OCI-LY1 (cell line): Measurements from ENCODE around the gene OR3A3.
"Not testable (repeated sequence)": the region's sequence is repeated elsewhere in the genome, so short reads cannot be mapped to it uniquely, and the experiment has no call there.

Experiments used
- H2AFZ ChIP-seq: fragments of 200-600 bp; sonication (generic), shearing (Covaris generic); 2 replicates; pipeline ENCODE4 v1.6.0; 2014; ENCODE audit warnings: antibody characterized with exemption, mild to moderate bottlenecking, low read length
- H3F3A ChIP-seq: fragments of 200-600 bp; sonication (generic), shearing (Covaris generic); 2 replicates; pipeline ENCODE4 v1.6.0; 2014; ENCODE audit warnings: mild to moderate bottlenecking, antibody characterized with exemption, low read length, moderate library complexity; ENCODE audit not compliant: insufficient read depth
- H3K27ac ChIP-seq: fragments of 200-600 bp; sonication (generic); 2 replicates; pipeline ENCODE4 v1.5.1; 2014; ENCODE audit warnings: low read length, mixed run types, mild to moderate bottlenecking, low read depth; ENCODE audit not compliant: poor library complexity, severe bottlenecking
- H3K27me3 ChIP-seq: fragments of 200-600 bp; sonication (generic); 2 replicates; pipeline ENCODE4 v1.6.0; 2014; ENCODE audit warnings: antibody characterized with exemption, mild to moderate bottlenecking, low read length, moderate library complexity; ENCODE audit not compliant: insufficient read depth
- H3K36me3 ChIP-seq: fragments of 200-600 bp; sonication (generic); 2 replicates; pipeline ENCODE4 v1.6.1; 2014; ENCODE audit warnings: mild to moderate bottlenecking, antibody characterized with exemption, low read length, moderate library complexity, mixed read lengths; ENCODE audit not compliant: insufficient read depth
- H3K4me1 ChIP-seq: fragments of 200-600 bp; sonication (generic); 2 replicates; pipeline ENCODE4 v1.5.1; 2014; ENCODE audit warnings: mild to moderate bottlenecking, low read length, moderate library complexity; ENCODE audit not compliant: insufficient read depth, severe bottlenecking
- H3K4me2 ChIP-seq: fragments of 200-600 bp; sonication (generic), shearing (Covaris generic); 2 replicates; pipeline ENCODE4 v1.6.1; 2014; ENCODE audit warnings: low read length
- H3K4me3 ChIP-seq: fragments of 200-600 bp; sonication (generic); 2 replicates; pipeline ENCODE4 v1.5.1; 2014; ENCODE audit warnings: low read length, low read depth, mild to moderate bottlenecking, mixed read lengths; ENCODE audit not compliant: poor library complexity, severe bottlenecking
- H3K79me2 ChIP-seq: fragments of 200-600 bp; shearing (Covaris generic); 2 replicates; pipeline ENCODE4 v1.6.1; 2016; ENCODE audit warnings: mixed run types, low read length, mixed read lengths; ENCODE audit not compliant: insufficient read depth
- H3K9ac ChIP-seq: fragments of 200-600 bp; sonication (generic), shearing (Covaris generic); 2 replicates; pipeline ENCODE4 v1.6.1; 2014; ENCODE audit warnings: mild to moderate bottlenecking, low read length, mixed read lengths
- H3K9me2 ChIP-seq: fragments of 200-600 bp; sonication (generic), shearing (Covaris generic); 2 replicates; pipeline ENCODE4 v1.6.1; 2014; ENCODE audit warnings: low read depth, mild to moderate bottlenecking, low read length, mixed read lengths
- H3K9me3 ChIP-seq: fragments of 200-600 bp; shearing (Covaris generic); 2 replicates; pipeline ENCODE4 v1.6.1; 2014; ENCODE audit warnings: low read length, mixed read lengths
- H4K20me1 ChIP-seq: fragments of 200-600 bp; sonication (generic), shearing (Covaris generic); 2 replicates; pipeline ENCODE4 v1.6.0; 2016; ENCODE audit warnings: mild to moderate bottlenecking, low read length; ENCODE audit not compliant: insufficient read depth
- CTCF ChIP-seq: fragments of 200-600 bp; sonication (generic), shearing (Covaris generic); IDR thresholded peaks from 2 replicates; pipeline ENCODE4 v1.5.1; 2017; ENCODE audit warnings: mild to moderate bottlenecking, antibody characterized with exemption, low read length, moderate library complexity, mixed read lengths
- EZH2 ChIP-seq: fragments of 200-600 bp; sonication (generic), shearing (Covaris generic); IDR thresholded peaks from 2 replicates; pipeline ENCODE4 v1.8.0; 2017; ENCODE audit warnings: borderline replicate concordance, mixed run types, mild to moderate bottlenecking, antibody characterized with exemption, low read length, moderate library complexity, mixed read lengths

Gene OR3A3

GRCh38 chr17:3415610-3416009 lies 4.4 kb downstream of the OR3A3 start:
- Histone ChIP-seq H2AFZ (no peak overlapping the region), H3K36me3 (no peaks in the 10 kb centered on the region), H3K79me2 (no peaks in the 10 kb centered on the region), H3K4me3 (no peak overlapping the region), H3K4me1 (no peaks in the 10 kb centered on the region), H3K9me3 (no peaks in the 10 kb centered on the region), H3F3A (no peaks in the 10 kb centered on the region), H4K20me1 (no peaks in the 10 kb centered on the region), H3K9ac (no peak overlapping the region), H3K27me3 (no peaks in the 10 kb centered on the region), H3K27ac (no peak overlapping the region), H3K9me2 (no peaks in the 10 kb centered on the region; the same call in 1 of the 2 replicates), H3K4me2 (no peak overlapping the region)
- no peak for TF ChIP-seq EZH2

- Histone ChIP-seq H3K9ac (no peak overlapping the region), H3K4me1 (no peaks in the 10 kb centered on the region), H3K27me3 (no peaks in the 10 kb centered on the region; the same call in 1 of the 2 replicates), H3K79me2 (no peaks in the 10 kb centered on the region), H3F3A (no peaks in the 10 kb centered on the region), H3K27ac (no peak overlapping the region), H3K9me3 (no peaks in the 10 kb centered on the region), H2AFZ (no peak overlapping the region), H3K4me3 (no peak overlapping the region), H3K9me2 (no peaks in the 10 kb centered on the region; the same call in 1 of the 2 replicates), H3K4me2 (no peak overlapping the region), H3K36me3 (no peaks in the 10 kb centered on the region), H4K20me1 (no peaks in the 10 kb centered on the region)
- TF ChIP-seq EZH2 (no peak), CTCF (no peak)
These were observed 7.1 kb downstream of the OR3A3 start for GRCh38 chr17:3418222-3418621.

GRCh38 chr17:3433215-3433614 lies 22.0 kb downstream of the OR3A3 start:
- H3K9me3 ChIP-seq, H3K27ac ChIP-seq, H3K9me2 ChIP-seq, H3K4me1 ChIP-seq, H4K20me1 ChIP-seq, H3K4me3 ChIP-seq, H3K36me3 ChIP-seq, H3K27me3 ChIP-seq, H3K4me2 ChIP-seq, H2AFZ ChIP-seq, H3K9ac ChIP-seq, H3K79me2 ChIP-seq, H3F3A ChIP-seq: not testable (repeated sequence)

- no peak within 1 kb of the TSS for H3K27ac ChIP-seq
- H2AFZ ChIP-seq, result no peak within 1 kb of the TSS
These were observed 22.6 kb downstream of the OR3A3 start, which contains the start of gene OR1E2 for GRCh38 chr17:3433741-3434140. Gene OR1E2, minus strand, starts transcription at chr17:3433841. Its CDS starts 0 bp downstream, at chr17:3433841.

More at GRCh38 chr17:3433741-3434140, 22.6 kb downstream of the OR3A3 start, which contains the start of gene OR1E2:
- no peak within 1 kb of the TSS for H3K4me3 ChIP-seq
- H3K27me3 ChIP-seq, result peaks cover 4% of the 10 kb centered on the region; the same call in 1 of the 2 replicates
- no peaks in the 10 kb centered on the region for H3K79me2 ChIP-seq
- H3F3A ChIP-seq, result no peaks in the 10 kb centered on the region
- H3K4me1 ChIP-seq, result no peaks in the 10 kb centered on the region
- no peak within 1 kb of the TSS for H3K9ac ChIP-seq
- no peaks in the 10 kb centered on the region for H3K36me3 ChIP-seq
- H3K9me3 ChIP-seq, result no peaks in the 10 kb centered on the region; the same call in 1 of the 2 replicates
- H4K20me1 ChIP-seq, result no peaks in the 10 kb centered on the region
- no peaks in the 10 kb centered on the region for H3K9me2 ChIP-seq
- no peak within 1 kb of the TSS for H3K4me2 ChIP-seq
- TF ChIP-seq EZH2 (no peak), CTCF (no peak)
